HG03558 (cell line): ENCODE measurements around the gene BLACAT1.
"Not testable (repeated sequence)": the region's sequence is repeated elsewhere in the genome, so short reads cannot be mapped to it uniquely, and the experiment has no call there.

Source experiments
- ATAC-seq: cut with Tn5 transposase; IDR thresholded peaks from one replicate; pipeline ENCODE4 v1.9.1; 2021; ENCODE audit warnings: moderate number of reproducible peaks; ENCODE audit not compliant: unreplicated experiment; ENCODE audit errors: extremely low read depth

BLACAT1 gene

DNA sequence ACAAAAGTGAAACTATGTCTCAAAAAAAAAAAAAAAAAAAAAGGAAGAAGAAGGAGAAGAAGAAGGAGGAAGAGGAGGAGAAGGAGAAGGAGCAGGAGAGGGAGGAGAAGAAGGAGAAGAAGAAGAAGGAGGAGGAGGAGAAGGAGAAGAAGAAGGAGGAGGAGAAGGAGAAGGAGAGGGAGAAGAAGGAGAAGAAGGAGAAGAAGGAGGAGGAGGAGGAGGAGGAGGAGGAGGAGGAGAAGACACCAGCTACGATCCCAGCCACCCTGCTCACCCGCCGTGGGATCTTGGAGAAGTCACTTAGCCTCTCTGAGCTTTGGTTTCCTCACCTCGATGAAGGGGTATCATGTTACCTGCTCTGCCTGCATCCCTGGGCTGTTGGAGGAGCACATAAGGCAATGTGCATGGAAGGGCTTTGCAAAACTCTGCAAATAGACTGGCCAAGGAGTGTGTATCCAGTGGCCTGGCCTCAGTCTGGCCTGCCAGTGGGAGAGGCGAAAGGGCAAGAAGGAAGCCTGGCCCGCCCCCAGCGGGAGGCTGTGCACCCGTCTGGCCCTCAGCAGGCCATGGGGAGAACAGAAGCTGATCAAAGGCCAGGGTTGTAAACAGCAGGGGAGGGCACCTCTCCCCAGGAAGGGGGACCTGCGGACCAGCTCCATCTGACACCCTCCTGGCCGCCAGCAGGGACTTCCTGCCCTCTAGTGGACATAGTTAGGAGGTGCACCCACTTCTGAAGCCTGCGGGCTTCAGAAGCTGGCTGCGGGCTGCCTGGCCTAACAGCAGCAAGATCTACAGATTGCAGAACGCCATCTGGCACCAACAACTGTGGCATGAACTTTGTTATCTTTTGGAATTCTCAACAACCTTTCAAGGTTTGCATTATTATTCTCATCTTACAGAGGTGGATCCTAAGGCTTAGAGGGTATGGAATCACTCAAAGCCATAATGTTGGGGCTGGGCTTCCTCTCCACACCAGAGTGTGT lies 29.4 kb upstream of the BLACAT1 start:
- no peak for ATAC-seq

DNA sequence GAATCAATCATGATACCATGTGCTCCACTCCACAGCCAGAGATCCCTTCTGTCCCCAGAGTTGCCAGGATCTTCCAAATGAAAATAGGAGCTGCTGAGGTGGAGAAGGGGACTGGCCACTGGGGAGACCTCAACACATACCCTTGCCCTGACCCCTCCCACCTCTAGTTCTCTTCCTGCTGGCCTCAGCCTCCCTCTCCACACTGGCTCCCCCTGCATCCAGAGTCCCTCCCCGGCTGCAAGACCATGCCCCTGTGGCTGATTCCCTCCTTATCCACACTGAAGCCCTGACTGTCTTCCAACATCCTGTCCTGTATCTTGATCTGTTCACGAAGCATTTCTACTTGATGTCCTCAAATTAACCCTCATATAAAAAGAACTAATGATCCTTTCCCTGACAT lies 27.5 kb upstream of the BLACAT1 start:
- ATAC-seq, result no peak

DNA sequence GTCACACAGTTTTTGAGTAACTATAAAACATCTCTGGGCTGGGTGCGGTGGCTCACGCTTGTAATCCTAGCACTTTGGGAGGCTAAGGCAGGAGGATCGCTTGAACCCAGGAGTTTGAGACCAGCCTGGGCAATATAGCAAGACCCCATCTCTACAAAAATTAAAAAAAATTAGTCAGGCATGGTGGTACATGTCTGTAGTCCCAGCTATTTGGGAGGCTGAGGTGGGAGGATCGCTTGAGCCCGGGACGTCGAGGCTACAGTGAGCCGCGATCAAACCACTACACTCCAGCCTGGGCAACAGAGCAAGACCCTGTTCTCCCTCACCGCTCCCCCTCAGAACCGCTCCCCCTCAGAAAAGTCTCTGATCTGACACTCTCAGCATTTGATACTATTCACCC lies 26.7 kb upstream of the BLACAT1 start:
- ATAC-seq, result not testable (repeated sequence)

DNA sequence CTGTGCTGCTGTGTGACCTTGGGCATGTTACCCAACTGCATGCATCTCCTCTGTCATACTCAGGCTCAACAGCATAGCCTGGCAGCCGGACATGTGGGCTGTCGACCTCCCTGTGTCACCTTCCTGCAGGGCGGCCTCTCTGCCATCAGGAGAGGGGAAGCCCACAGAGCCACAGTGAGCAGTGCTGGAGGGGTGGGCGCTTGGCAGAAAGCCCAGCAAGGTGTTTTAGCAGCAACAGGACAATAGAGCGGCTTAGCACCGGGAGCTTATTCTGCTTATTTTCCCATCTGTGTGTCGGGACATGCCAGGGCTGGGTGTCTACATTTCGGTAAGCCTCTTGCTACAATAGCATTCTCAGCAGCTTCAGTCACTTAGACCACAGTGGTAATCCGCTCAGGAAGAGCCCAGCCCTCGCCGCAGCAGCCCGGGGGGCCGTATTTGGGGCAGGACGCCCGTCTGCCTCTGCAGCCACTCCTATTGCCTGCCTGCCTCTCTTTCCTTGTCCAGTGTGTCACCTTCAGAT lies 25.8 kb upstream of the BLACAT1 start:
- ATAC-seq, result no peak

DNA sequence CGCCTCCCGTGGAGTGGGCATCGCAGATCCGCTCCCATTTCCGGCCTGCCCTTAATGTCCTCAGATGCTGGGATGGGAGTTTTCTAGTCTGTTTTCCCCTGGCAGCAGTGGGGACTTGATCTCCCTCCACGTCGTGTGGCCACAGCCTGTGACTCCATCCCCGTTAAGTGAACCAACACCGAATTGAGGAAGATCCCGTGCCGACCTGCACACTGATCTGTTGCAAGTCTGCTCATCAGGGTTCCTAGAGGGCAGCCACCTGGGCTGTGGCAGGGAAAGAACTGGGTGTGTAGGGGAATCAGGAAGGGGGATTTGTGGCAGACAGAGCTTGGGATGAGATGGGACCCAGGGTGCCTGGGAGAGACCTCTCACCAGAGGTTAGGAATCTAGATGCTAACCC lies 25.4 kb upstream of the BLACAT1 start:
- no peak for ATAC-seq

DNA sequence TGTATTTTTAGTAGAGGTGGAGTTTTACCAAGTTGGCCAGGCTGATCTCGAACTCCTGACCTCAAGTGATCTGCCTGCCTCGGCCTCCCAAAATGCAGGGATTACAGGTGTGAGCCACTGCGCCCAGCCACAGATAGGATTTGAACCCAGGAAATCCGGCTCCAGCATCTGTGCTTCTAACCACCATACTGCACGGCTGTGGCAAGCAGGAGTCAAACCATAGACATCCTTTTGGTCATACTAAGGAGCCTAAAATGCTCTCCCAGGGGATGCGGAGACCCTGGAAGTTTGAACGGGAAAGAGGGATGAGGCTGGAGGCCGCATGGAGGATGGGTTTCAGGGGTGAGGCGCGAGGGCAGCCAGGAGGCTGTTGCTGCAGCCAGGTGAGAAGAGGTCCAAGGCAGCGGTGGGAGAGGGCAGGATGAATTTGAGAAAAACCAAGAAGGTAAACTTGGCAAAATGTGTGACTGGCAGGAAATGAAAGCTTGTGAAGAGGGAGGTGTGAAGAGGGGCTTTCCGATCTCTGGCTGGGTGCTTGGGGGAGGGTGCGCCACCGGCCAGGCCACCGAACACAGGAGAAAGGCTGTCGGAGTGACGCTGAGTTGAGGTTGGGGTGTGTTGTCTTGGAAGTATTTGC lies 24.6 kb upstream of the BLACAT1 start:
- no peak for ATAC-seq

DNA sequence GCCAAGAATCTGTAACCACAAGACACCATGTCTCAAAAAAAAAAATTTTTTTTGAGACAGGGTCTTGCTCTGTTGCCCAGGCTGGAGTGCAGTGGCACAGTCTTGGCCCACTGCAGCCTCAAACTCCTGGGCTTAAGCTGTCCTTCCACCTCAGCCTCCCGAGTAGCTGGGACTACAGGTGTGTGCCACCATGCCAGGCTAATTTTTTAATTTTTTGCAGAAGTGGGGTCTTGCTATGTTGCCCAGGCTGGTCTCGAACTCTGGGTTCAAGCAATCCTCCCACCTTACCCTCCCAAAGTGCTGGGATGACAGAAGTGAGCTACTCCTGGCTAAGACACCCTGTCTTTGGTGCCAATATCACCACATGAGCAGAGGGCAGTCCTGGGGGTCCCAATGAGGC lies 23.1 kb upstream of the BLACAT1 start:
- ATAC-seq, result not testable (repeated sequence)

DNA sequence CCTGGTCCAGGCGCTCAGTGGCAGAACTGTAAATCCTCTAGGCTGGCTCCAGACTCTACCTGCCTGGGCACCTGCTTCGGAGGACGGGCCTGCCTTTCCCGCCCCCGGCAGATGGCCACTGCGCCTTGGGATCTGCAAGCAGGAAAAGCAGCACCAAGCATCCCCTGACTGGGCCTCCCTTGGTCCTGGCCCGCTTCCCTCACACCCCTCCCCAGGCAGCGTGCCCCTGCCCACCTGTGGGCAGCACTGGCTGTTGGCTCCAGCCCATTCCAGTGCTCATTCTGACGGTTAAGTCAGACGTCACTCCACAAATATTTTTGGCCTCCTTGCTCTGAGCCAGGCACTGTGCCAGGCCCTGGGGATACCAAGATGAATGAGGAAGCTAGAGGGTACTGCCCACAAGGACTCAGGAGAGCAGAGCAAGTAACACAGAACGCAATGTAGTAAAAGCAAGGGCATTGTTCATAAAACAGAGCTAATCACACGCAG lies 22.0 kb upstream of the BLACAT1 start:
- ATAC-seq, result no peak

DNA sequence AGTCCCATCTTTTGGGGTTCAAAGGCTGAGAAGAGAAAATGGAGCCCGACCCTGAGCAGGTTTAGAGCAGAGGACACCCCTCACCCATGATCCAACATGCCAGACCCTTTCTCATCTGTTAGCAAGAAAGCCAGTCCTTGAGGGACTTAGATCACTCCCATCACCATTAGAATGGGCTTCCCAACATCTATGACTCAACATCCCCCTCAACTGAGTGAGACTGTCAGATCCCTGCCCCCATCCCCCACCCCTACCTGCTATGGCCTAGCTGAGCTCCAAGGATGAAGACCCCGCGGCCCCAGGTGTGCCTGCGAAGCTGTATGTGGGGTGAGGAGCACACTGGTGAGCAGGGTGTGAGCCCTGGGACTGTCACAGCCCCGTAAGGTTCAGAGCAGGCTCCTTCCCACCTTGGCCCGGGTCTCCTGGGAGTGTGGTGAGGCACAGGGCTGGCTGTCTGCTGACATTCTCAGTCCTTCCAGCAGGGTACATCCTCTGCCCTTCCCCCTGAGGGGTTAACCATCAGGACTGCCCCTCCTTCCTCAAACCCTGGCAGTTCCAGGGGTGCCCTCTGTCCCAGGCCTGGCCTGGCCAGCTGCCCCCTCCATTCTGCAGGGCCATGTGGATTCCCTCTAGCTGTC lies 21.4 kb upstream of the BLACAT1 start:
- no peak for ATAC-seq

DNA sequence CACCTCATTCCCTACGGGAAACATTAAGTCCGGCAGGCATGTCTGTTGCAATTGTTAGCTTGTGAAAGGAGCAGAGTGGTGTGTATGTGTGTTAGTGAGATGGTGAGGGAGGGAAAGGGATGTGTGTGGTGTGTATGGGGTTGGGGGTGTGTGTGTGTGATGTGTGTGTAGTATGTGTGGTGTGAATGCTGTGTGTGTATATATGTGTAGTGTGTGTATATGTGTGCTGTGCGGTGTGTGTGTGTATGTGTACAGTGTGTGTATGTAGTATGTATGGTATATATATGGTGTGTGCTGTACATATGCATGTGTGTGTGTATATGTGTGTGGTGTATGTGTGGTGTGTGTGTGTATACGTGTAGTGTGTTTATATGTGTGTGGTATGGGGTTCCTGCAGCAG lies 20.8 kb upstream of the BLACAT1 start:
- no peak for ATAC-seq

DNA sequence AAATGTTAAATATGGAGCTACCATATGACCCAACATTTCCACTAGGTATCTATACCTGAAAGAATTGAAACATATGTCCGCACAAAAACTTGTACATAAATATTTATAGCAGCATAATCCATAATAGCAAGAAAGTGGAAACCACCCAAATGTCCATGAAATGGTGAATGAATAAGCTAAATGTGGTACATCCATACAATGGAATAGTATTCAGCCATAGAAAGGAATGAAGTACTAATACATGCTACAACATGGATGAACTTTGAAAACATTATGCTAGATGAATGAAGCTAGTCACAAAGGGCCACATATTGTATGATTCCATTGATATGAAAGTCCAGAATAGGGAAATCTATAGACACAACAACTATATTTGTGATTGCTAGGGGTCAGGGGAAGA lies 20.0 kb upstream of the BLACAT1 start:
- no peak for ATAC-seq

DNA sequence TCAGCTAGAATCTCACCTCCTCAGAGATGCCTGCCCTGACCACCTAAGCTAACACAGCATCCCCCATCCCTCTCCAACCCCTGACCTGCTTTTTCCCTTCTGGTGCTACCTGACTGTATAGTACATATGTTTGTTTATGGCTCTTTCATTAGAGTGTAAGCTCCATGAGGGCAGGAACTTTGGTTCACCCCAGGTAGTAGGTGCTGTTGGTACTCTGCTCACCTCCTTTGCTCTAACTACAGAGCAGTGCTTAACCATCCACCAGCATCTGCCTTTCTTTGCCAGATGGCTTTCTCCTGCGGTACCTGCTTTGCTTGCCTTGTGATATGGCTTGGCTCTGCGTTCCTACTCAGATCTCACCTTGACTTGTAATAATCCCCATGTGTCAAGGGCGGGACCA lies 18.7 kb upstream of the BLACAT1 start:
- no peak for ATAC-seq

DNA sequence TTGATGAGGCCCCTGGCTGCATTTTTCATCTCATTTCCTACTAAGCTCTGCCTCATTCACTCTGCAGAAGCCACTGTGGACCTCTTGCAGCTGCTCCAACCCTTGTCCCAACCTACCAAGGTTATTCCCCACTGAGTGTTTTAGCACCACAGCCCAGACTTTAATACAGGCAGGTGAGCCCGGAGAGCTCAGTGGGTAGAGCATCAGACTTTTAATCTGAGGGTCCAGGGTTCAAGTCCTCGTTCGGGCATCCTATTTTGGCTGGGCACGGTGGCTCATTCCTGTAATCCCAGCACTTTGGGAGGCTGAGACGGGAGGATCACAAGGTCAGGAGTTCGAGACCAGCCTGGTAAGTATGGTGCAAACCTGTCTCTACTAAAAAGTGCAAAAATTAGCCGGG lies 18.1 kb upstream of the BLACAT1 start:
- ATAC-seq, result no peak

DNA sequence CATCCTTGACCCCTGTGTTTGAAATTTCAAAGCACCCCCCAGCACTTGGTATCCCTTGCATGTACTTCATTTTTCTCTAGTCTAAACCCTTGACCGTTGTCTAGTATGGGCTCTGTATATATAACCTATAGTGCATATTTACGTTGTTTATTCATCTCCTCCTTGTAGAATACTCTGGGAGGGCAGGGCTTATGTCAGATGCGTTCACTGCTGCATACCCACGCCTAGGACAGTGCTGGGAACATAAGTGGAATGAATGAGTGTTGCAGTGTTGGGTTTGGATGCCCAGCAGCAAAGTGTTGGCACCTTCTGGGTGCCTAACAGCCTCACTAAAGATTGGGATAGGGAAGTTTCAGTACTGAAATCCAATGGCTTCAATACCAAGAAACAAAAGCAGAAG lies 17.6 kb upstream of the BLACAT1 start:
- ATAC-seq, result no peak

DNA sequence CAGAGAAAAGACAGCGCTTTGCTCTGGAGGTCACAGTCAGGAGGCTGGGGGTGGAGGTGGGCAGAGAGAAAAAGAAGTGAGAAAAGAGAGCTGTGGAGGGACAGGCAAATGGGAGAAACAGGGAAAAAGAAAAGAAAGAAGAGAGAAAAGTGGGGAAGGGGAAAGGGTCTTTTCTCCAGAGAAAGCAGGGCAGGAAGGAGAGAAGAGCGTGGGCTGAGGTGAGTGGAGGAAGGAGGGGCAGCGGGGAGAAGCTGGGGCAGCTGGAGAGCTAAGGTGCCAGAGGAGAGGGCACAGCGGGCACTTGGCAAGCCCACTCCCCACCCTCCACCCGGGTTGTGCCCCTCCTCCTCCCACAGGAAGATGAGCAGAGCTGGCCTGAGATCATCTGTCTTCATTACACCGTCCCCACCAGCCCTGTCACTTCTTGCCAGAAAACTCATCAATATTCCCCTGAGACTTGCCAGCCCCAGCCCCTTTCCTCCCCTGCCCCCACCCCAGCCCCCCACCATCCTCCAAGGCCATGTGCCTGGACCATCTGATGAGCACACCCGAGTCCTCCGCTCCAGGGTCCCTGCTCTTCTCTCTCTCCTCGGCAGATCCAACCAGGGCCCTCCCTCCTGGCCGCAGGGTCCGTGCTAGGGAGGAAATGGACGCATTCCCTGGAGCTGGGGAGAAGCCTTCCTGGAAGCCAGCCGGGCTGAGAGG lies 17.0 kb upstream of the BLACAT1 start:
- ATAC-seq, result no peak

DNA sequence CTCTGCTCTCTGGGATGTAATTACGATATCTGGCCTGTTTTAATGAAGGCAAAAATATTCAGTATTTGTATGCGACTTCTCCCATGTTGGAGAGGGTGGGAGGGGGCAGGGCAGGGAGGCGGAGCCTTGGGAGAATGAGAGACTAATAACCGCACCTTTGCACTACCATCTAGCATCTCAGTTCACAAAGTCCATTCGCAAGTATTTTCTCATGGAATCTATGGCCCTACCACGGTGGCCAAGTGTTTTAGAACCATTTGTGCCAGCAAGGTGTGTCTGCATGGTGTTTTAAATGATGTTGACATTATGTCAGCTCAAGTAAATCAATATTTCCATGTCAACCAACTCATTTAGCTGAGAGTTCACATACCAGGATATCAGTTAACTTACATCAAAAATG lies 14.3 kb upstream of the BLACAT1 start:
- no peak for ATAC-seq

DNA sequence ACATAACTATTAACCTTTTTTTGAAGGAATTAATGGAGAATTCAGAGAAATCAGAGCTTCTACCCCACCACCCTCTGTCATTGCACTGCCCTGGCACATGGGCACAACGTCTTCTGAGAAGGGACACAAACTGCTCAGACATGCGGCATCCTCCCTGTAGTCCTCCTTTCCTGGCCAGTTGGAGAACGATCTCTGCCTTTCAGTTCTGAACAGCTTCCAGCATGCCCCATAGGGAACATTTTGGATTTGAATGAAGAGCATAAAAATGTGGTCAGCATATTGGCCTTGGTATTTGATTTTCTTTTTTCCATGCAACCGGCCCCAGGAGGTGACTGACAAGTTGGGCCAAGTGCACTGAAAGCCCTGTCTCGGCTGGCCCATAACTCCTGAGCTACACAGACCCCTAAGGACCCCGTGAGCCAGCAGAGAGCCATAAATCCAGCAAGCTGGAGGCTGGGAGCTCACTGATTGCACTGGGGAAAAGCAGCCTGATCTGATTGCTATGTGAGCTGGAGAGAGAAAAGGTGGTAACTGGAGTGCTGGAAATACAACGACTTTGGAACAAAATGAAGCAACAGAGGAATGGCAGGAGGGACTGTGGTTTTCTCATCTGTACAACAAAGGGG lies 10.9 kb upstream of the BLACAT1 start:
- ATAC-seq, result no peak

DNA sequence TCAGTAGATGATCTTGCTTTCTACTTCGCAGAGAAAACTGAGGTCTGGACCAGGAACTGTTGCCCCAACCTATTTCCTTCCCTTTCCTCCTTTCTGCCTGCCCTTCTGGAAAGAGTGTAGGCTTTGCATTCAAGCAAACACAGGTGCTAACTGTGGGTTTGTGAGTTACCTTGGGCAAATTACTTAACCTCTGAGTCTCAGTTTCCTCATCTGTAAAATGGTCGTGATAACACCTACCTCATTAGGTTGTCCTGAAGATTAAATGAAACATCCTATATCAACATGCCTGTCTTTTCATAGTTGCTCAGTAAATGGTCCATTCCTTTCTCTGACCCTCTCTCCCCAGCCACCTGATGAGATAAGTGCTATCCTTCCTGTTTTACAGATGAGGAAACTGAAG lies 9.5 kb upstream of the BLACAT1 start:
- ATAC-seq, result no peak

DNA sequence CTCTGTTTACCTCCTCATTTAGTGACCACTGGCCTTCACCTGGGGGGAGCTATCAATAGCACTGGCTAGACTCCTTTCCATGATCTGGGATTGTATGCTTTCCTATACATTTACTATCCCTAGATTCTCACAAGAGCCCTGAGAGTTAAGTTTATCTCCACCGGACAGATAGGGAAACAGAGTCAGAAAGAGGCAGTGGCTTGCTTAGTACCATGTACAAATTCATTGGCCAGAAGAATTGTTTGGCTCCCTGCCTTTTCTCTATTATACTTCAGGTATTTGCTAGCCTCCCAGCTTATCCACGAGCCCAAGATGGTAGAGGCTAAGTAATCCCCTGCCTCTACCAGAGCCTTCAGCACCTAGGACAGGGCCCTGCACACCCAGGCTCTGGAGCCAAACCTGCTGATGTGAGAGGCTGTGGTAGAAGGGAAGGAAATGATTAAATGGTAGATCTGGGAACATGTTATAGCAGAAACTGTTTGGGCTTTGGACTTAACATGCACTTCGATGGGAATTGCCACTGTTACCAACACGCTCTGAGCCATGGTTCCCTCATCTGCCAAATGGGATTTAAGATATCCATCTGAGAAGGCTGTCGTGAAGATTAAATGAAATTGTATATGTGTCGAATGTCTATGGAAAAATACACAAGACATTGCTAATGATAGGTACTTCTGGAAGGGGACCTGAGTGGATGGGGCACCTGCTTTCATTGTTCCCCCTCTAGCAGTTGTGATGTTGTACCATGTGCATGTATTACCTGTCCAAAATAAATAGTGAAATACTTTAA lies 3.1 kb upstream of the BLACAT1 start:
- no peak for ATAC-seq
